HG02981 (cell line): Measurements from ENCODE around the gene CSNK2A1.
"Not testable (repeated sequence)": the region's sequence is repeated elsewhere in the genome, so short reads cannot be mapped to it uniquely, and the experiment has no call there.

Experiments used
- ATAC-seq: cut with Tn5 transposase; IDR thresholded peaks from one replicate; pipeline ENCODE4 v1.9.1; 2021; ENCODE audit warnings: mild to moderate bottlenecking, moderate library complexity; ENCODE audit not compliant: unreplicated experiment

CSNK2A1 gene

GRCh38 chr20:461254-462198 is 82.1 kb downstream of the CSNK2A1 start:
- peak; percentile 34 for ATAC-seq

- ATAC-seq, result no peak
Observed at GRCh38 chr20:460707-461106, 82.9 kb downstream of the CSNK2A1 start.

DNA sequence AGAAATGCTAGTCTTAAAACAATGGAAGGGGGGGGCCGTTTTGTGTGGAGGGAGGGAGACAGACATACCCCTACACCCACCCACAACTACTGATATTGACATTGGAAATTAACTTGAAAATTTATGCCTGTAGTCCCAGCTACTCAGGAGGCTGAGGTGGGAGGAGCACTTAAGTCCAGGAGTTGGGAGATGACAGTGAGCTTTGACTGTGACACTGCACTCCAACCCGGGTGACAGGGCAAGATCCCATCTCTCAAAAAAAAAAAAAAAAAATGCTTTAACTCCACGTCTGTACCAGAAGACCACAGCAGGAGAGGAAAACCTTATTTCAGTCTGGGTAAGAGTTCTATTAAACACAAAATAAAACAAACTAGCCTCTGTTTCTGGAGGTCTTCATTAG is 83.4 kb downstream of the CSNK2A1 start:
- ATAC-seq, result no peak

DNA sequence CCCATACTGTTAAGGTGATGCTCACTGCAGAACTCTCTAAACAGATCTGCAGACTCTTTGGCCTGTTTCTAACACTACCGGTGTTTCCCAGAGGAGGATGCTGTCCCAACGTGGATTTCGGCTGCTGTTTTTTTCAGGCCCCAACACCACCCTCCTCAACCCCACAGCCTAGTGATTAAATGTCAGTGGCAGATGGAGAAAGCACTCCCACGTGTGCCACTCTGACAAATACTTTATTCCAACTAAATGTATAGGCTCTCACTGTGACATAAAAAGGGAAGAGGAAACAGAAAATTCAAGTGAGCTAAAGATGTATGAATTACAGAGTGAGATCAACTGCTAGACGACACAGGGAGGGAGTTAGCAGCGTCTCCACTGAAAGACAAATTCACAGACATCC is 84.8 kb downstream of the CSNK2A1 start:
- ATAC-seq, result no peak

DNA sequence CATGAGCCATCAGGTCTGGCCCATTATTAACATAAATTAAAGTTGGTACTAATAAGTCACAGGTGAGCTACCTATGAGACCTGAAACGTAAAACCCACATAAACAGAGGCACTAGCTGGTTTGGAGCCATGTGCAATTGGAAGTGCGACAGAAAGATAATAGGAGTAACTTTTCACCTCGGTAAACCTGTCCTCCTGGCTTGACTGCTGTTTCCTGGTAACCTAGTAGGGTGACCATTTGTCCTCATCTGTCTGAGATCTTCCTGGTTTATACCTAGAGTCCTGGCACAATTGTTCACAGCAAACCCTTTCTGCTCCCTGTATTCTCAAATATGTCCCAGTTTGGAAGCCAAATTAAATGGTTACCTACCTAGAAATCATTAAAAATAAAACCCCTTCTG is 88.6 kb downstream of the CSNK2A1 start:
- ATAC-seq, result no peak

DNA sequence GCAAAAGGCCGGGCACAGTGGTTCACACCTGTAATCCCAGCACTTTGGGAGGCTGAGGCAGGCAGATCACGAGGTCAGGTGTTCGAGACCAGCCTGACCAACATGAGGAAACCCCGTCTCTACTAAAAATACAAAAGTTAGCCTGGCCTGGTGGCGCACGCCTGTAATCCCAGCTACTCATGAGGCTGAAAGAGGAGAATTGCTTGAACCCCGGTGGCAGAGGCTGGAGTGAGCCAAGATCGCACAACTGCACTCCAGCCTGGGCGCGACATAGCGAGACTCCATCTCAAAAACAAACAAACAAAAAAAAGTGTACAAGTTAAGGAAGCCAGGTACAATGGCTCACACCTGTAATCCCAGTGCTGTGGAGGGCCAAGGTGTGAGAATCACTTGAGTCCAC is 91.6 kb downstream of the CSNK2A1 start:
- not testable (repeated sequence) for ATAC-seq

DNA sequence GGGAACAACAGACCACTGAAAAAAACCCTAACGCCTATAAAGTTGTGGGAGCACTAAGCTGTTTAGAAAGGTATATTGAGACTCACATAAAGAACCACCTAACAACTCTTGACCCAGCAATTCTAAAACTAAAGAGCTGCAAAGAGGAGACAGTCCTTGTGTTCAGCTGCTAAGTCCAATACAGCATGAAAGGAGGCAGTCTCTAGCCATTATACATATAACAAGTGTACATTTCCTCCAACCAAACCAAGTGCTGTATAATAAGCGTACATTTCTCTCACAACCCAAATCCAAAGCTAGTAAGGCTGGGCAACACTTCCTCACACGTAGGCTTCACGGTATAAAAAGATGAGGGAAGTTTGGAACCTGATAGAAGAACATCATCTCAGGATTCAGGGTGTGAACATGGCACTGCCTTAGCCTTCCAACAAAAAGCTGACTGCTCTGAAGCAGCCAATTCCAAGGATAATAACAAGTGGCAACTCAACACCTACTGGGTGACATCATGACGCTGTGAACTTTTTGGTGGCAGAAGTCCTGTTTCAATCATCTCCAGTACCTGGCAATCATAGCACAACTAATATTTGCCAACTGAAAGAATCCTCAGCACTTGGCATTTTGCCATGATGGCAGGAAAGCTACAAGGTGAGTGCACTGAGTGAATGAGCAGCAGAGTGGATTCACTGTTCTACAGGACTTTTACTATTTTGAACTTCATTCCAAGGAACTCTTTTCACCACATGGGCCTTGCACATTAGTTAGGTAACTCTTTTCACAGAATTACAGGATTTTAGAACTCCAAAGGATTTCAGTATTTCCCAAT is 97.9 kb downstream of the CSNK2A1 start:
- no peak for ATAC-seq

- no peak for ATAC-seq
Observed at GRCh38 chr20:444862-445426, 98.6 kb downstream of the CSNK2A1 start.

GRCh38 chr20:444117-444516 is 99.5 kb downstream of the CSNK2A1 start:
- no peak for ATAC-seq

- no peak for ATAC-seq
Observed at GRCh38 chr20:443223-443775, 100.3 kb downstream of the CSNK2A1 start.

DNA sequence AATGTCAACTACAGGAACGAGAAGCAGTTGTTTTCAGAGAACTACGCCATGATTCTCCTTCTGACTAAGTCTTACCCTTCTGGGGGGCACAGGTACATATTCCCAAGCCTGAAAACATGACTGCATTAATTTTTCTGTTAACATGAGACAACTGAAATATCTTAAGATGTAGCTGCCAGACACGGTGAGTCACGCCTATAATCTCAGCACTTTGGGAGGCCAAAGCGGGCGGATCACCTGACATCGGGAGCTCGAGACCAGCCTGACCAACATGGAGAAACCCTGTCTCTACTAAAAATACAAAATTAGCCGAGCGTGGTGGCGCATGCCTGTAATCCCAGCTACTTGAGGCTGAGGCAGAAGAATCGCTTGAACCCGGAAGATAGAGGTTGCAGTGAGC is 103.0 kb downstream of the CSNK2A1 start:
- no peak for ATAC-seq

DNA sequence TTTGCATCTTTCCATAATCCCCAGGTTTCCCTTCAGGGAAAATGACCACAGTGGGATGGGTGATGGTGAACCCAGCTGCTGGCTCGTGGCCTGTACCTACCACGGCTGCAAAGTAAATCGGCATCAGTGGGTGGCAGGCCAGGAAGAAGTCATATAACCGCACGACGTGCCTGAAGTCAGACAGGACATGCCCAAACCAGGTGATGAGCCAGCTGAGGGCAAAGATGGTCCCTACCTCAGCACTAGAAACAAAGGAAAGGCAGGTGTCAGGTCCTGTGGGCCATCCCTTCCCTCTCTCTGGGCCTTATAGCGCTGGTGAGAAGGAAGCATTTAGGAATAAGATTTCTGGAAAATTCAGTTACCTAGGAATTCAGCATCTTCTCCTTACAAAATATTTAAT is 103.4 kb downstream of the CSNK2A1 start:
- ATAC-seq, result no peak

- no peak for ATAC-seq
Observed at GRCh38 chr20:438571-439469, 104.8 kb downstream of the CSNK2A1 start.

DNA sequence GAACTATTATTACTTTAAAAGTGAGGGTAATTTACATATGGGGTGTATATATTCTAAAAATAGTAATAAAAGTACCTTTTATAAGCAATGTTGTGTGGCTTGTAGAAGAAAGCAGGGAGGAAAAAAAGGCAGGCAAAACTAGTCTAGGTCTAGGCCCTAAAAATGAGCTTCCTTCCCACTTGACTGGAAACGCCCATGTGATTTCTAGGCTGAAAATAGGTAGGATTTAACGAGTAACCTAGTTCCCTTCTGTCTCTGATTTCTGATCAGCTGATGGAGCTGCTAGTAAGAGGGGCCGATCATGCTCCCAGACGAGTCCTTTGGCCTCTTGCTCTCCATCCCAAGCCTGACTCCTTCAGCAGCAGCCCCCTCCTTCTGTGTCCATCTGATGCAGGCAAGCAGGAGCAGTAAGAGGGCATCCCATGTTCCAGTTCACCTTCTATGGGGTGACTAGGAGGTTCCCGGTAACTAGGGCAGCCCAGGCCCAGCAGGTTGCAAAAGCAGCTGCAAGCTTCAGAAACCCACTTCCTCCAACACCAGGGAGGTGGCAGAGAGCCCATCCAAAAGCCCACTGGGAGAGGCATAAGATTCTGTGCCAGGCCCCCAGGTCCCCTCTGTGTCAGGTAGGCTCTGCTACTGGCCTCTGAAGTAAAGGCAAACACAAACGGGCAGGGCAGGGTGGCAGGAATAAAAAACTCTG is 105.7 kb downstream of the CSNK2A1 start:
- no peak for ATAC-seq

DNA sequence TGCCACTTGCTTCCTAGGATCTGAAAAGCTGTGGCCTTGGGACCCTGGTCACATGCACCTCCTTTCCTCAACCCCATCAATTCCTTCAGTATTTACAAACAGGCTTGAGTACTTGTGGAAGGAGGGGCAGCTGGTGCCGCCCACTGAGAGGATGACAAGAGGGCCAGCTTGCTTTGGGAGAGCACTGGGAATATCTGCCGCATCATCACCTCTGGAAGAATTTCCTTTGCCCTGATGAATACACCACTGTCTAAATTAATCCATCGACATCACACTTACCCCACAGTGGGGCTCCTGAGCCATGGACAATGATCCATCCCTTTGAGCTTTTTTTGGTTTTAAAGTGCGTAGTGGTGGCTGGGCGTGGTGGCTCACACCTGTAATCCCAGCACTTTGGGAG is 107.1 kb downstream of the CSNK2A1 start:
- no peak for ATAC-seq

DNA sequence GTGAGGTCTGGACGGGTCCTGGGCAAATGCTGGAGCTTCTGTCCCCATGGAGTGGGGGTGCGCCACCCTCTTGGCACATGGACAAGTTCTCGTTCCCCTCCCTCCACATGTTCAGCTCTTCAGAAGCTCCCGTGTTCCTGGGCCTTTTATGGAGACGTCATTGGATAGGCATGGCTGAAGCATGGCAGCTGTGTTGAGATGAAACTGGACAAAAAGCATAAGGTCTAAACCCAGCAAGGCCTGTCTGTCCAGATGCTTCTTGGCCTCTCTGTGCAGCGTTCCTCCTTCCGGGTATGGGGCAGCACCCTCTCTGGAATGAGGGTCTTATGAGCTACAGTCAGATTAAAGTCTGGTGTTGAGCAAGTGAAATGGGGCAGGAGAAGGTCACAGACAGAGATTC is 108.0 kb downstream of the CSNK2A1 start:
- ATAC-seq, result no peak

- ATAC-seq, result no peak
Observed at GRCh38 chr20:434661-435419, 108.8 kb downstream of the CSNK2A1 start.

DNA sequence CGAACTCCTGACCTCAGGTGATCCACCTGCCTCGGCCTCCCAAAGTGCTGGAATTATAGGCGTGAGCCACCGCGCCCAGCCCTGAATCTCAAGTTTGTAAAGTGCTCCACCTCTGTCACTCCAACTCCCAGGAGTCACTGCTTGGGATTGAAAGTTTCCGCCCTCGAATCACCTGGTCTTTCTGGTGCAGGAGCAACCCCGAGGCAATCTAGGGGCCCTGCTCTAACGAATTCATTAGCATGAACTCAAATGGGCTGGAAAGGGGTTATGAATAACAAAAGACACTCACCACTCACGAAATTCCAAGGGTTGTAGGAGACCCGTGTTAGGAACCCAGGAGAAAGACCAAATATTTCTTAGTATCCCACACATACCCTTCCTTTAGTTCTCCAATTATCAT is 109.4 kb downstream of the CSNK2A1 start:
- ATAC-seq, result no peak
